GM18870 (cell line): ENCODE results near the gene TRIM59.
"Not testable (repeated sequence)": the region's sequence is repeated elsewhere in the genome, so short reads cannot be mapped to it uniquely, and the experiment has no call there.

ENCODE experiments used
- ATAC-seq: cut with Tn5 transposase; IDR thresholded peaks from one replicate; pipeline ENCODE4 v1.9.1; 2021; ENCODE audit warnings: moderate library complexity; ENCODE audit not compliant: unreplicated experiment

Gene TRIM59

DNA sequence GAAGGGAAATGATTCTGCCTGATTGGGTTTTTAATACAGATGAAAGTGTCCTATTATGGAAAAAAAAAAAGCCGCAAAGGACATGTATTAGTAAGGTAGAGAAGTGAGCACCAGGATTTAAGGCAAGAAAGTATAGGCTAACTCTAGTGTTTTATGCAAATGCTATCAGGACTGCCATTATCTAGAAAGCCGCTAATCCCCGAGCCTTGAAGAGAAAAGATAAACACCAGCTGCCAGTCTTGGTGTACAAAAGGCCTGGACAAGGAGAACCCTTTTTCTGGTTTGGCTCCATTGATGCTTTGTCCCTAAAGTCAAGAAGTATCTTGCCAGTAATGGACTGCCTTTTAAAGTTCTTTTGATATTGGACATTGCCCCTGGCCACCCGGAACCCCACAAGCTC, 8.6 kb upstream of the TRIM59 start:
- no peak for ATAC-seq

DNA sequence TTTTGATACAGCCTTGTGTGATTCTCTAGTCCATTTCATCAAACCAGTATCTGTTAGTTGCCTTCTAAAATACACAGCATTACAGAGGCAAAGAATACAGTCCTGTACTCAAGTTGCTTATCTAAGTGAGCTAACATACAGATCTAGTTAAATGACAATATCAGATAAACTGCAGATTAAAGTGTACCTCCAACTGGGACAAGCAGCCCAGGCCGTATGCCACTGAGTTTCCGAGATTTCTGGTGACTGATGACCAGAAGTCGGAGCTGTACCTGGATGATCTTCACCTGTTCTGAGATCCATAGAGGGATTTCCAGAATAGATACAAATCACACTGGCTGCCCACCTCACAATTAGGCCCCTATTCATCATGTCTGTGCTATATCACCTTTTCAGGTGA, 6.3 kb upstream of the TRIM59 start:
- ATAC-seq, result no peak

DNA sequence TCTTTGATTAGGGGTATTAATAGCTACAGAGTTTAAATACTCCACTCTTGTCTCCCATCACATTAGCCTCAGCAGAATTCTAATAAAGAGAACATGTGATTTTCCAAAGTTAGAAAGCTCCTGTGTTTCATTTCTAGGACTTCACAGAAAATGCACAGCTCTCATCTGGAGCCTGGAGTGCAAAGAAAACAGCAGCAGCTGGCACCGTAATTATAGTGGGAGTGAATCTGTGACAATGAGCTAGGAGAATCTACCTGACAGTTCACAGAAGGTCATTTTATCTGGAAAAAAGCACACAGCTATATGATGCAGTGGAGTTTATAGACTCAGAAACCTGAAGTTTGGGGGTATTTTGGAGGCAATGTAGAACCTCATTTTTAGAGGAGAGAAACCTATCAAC, 5.4 kb upstream of the TRIM59 start:
- ATAC-seq, result no peak

DNA sequence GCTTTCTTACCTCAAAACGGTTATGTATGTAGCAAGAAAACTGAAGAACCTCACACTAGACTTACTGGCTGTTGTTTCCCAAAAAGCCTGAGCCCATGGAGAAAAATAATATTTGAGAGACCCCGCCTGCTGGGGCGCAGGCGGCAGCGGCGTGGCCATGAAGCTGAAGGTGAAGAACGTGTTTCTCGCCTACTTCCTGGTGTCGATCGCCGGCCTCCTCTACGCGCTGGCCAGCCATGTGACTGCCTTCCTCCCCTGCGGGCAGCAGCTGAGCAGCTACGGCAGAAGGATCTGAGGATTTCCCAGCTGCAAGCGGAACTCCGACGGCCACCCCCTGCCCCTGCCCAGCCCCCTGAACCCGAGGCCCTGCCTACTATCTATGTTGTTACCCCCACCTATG, 2.7 kb upstream of the TRIM59 start:
- ATAC-seq, result not testable (repeated sequence)

DNA sequence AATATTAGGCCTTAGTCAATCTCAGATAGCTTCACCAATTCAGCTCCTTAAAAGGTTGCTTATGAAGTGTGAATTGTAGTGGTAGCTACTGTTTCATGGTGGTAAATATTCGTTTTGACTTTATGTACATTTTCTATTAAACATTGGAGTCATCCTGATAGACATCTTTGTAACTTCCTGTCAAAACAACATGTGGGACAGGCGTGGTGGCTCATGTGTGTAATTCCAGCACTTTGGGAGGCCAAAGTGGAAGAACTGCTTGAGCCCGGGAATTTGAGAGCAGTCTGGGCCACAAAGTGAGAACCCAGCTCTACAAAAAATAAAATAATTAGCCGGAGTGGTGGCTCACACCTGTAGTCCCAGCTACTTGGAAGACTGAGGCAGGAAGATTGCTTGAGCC, 2.0 kb upstream of the TRIM59 start:
- no peak for ATAC-seq

DNA sequence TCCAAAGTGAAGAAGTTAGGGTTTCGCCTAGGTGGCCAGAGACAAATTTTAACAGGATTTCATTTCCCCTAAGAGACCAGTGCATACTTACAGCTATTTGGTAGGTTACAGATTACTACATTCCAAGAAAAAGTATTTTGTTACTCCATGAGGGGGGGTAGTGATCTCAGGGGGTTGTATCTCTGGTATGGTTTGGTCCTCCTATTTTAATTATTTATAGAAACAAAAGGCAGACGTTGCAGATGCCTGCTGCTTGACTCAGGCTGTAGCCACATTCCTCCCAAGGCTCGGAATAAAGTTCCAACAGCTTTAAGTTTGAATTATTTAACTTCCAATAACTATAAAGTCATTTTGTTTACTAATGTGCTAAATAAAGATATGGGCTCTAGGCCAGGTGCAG, 1.3 kb upstream of the TRIM59 start:
- ATAC-seq, result no peak

DNA sequence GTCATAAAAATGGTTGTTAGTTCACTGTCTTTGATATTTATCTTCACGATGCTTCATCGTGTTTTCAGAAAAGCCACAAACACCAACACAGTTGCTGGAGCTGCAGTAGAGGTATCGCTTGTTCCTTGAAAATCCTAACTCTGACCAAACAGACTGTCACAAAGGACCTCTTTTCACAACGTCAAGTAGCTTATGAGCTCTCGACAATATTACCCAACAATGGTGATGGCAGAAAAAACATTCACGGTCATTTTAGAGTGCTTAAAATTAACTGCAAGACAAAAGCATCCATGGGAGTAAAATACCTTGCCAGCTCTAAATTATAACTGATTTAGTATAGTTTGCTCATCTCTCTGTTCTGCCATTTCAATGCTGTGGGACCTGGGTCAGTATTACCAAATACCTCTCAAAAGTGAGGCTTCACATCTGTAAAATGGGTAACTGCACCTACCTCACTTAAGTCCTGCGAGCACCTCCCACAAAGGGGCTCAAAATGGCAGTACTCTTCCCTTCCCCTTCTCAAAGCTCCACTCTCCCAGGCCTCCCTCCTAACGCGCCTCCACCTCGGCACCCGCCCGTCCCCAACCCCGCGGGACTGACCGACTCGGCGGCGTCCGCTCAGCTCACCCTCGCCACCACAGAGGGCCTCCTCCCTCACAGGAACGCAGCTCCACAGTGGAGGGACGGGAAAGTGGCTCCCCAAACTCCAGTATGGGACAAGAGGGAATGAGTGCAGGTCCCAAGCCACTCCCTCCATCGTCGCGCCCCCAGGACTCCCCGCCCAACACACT, 546 bp downstream of the TRIM59 start:
- peak; percentile 44 for ATAC-seq

DNA sequence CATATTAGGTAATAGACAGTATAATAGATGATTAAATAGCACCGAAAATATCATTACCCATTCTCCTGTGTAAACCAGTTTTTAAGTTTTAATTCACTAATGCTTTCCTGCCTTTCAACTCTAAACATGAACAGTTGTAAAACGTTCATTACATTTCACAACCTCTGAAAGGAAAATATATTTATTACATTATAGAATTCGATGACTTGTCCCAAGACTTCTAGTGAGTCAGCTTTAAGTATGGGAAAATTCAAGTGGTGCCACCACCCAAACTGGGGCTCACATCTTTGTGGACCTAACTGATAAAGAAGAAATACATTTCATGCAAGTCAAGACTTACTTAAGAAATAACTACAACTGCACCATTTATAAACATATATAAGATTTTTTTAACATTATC, 2.0 kb downstream of the TRIM59 start:
- ATAC-seq, result no peak

DNA sequence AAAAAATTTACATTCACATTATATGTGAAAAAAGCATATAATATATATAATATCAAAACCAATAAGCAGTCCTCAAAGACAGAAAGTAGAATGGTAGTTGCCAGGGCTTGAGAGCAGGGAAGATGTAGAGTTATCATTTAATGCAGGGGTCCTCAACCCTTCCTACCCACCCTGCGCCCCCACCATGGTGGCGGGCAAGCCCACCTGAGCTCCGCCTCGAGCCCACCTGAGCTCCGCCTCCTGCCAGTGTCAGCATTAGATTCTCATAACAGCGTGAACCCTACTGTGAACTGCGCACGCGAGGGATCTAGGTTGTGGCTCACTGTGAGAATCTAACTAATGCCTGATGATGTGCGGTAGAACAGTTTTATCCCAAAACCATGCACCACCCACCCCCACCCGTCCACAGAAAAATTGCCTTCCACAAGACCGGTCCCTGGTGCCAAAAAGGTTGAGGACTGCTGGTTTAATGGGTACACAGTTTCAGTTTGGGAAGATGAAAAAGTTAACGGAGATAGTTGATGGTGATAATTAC, 3.0 kb downstream of the TRIM59 start:
- ATAC-seq, result no peak

DNA sequence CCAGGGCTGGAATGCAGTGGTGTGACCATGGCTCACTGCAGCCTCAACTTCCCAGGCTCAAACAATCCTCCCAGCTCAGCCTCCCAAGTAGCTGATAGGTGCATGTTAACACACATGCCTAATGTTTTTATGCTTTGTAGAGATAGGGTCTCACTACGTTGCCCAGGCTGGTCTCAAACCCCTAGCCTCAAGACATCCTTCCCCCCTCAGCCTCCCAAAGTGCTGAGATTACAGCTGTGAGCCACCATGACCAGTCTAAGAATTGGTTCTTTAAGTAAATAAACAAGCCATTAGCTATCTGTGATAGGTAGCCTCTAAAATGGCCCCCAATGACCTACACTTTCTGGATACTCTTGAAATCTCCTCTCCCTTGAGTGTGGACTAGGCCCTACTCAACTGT, 3.7 kb downstream of the TRIM59 start:
- ATAC-seq, result no peak

DNA sequence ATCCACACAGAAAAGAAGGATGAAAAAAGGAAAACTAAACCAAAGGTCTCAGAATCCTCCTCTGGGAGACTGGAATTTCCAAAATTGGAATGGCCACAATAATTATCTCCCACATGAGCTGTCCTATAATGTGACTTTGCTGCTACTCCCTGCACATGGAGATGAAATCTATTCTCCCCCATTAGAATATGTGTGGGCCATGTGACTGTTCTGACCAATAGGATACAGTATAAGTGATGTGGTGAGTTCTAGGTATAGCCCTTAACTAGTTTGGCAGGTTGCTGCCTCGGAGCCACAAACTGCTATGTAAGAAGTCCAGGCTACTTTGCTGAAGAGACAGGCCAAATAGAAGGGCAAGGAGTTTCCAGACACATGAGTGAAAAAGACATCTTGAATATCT, 5.2 kb downstream of the TRIM59 start:
- ATAC-seq, result no peak

DNA sequence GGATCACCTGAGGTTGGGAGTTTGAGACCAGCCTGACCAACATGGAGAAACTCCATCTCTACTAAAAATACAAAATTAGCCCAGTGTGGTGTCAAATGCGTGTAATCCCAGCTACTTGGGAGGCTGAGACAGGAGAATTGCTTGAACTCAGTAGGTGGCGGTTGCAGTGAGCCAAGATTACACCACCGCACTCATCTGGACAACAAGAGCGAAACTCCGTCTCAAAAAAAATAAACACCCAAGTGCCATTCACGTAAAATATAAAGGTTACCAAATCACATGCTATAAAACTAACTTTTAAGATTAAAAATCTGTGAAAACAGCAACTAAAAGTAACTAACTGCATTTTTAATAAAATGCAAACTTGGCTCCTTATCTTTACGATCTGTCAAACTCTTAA, 8.9 kb downstream of the TRIM59 start:
- ATAC-seq, result no peak

DNA sequence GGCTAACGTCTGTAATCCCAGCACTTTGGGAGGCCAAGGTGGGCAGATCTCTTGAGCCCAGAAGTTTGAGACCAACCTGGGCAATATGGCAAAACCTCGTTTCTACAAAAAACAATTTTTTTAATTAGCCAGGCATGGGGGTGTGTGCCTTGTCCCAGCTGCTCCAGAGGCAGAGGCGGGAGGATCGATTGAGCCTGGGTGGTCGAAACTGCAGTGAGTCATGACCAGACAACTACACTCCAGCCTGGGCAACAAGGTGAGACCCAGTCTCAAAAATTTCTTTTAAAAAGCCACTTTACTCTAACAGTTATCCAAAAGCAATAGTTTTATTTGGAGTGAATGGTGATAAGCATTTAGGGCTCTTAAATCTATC, 12.5 kb downstream of the TRIM59 start:
- no peak for ATAC-seq

DNA sequence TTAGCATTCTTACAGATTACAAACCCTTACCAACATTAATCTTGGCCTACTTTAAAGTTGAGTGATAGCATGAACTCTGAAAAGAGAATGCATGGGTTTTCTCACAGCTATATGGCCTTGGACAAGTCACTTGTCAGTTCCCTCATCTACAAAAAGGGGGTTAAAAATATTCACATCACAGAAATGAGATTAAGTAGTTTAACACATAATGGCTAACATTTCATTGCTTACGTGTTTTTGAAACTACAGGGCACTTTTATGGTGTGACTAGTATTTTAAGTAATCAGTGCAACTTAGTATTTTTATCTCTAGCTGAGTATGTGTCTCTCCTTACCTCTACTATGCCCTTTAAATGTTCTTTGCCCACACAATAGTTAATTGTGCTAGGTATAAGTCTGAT, 13.8 kb downstream of the TRIM59 start:
- no peak for ATAC-seq

DNA sequence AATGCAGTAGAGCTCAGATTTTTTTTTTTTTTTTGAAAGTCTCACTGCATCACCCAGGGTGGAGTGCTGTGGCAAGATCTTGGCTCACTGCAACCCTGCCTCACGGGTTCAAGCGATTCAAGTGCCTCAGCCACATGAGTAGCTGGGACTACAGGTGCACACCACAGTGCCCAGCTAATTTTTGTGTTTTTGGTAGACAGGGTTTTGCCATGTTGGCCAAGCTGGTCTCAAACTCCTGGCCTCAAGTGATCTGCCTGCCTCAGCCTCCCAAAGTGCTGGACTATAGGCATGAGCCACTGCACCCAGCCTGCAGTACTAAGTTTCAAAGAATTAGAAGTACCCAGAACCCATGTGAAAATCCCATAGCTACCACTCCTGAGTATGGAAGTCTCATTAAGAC, 14.5 kb downstream of the TRIM59 start:
- ATAC-seq, result no peak

DNA sequence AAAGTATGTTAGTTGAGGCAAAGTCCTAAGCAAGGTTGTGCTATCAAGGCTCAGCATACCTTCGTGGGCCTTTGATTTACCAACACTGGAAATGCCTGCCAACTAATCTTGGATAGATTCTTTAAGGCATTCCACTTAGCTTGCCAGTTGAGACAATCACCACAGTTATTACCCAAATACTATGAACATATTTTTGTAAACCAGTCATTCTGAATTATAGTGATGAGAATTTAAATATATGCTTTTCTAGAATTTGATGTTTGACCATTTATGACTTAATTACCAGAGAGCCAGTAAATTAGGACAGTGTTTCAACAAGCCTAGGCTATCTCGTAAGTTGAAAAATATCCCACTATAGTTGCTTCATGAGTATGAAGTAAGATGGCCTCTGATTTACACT, 15.5 kb downstream of the TRIM59 start:
- no peak for ATAC-seq

DNA sequence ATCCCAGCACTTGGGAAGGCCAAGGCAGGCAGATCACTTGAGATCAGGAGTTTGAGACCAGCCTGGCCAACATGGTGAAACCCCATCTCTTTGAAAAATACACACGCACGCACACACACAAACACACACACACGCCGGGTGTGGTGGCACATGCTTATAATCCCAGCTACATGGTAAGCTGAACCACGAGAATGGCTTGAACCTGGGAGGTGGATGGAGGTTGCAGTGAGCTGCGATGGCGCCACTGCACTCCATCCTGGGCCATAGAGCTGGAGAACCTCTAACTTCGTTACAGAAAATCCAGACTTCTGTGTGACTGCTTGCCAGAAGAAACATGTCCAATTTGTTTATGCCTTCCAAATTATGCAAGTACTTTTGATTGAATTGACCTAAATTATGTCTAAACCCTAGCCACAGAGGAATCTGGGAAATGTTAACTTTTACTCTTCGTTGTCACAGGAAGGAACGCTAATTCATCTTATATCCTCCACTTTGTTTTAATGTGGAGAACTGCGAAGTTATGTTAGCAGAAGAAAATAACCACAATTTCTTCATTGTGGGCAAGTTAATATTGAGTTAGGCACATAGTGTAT, 21.7 kb downstream of the TRIM59 start:
- ATAC-seq, result no peak

DNA sequence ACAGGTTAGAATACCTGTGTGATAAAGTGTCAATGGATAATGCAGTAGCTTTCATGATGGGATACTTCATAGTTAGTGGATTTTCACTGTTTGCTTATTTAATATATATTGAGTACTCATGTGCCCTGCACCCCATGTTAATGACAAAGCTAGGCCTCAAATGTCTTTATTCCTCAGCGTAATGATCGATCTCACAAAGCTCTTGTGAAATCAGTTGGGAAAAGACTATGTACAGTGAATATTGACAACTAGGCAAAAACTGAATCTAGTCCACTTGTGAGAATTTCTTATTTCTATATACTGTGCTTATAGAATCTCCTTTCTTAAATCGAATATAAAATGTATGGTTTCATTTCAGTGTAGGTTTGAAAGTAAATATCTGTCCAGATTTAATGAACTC, 32.3 kb downstream of the TRIM59 start:
- no peak for ATAC-seq

DNA sequence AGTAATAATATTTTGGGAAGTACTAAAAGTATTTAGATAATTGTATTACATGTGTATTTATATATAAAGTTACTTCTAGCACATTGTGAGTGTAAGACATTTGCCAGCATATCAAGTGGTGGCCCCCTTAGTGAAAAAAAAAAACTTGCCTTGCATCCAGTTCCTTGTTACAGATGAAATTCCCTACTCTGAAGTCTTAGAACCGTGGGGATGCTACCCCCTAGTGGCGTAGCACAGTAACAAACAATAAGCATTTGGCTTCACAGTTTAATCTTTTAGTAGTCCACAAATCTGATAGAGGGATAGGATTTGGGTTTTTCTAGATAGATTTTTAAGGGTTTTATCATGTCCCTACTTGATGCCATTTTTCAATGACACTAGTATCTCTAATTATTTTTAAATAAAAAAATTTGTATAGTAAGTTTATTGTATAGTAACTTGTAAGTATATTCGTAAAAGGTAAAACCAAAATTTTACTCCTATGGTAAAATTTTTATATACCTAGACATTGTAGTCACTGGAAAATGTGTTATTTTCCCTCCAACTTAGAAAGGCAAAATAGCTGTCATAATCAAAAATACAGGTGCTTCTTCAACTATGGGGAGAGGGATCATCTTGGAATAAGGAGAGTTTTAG, 35.9 kb downstream of the TRIM59 start:
- peak; percentile 87 for ATAC-seq

DNA sequence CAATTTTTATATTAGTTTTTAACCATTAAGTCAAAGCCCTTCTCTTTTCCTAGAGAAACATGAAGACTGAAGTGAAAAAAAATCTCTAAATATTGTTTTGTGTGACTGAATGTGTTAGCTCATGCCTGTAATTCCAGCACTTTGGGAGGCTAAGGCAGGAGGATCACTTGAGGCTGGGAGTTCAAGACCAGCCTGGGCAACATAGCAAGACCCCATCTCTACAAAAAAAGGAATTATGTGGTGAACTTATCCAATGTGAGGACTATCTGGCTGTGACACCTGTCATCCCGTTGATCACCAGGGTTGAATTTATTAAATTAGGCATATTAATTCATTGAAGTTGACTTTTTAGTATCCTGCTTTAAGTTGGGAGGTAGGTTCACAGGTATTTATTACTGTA, 37.1 kb downstream of the TRIM59 start:
- ATAC-seq, result no peak

DNA sequence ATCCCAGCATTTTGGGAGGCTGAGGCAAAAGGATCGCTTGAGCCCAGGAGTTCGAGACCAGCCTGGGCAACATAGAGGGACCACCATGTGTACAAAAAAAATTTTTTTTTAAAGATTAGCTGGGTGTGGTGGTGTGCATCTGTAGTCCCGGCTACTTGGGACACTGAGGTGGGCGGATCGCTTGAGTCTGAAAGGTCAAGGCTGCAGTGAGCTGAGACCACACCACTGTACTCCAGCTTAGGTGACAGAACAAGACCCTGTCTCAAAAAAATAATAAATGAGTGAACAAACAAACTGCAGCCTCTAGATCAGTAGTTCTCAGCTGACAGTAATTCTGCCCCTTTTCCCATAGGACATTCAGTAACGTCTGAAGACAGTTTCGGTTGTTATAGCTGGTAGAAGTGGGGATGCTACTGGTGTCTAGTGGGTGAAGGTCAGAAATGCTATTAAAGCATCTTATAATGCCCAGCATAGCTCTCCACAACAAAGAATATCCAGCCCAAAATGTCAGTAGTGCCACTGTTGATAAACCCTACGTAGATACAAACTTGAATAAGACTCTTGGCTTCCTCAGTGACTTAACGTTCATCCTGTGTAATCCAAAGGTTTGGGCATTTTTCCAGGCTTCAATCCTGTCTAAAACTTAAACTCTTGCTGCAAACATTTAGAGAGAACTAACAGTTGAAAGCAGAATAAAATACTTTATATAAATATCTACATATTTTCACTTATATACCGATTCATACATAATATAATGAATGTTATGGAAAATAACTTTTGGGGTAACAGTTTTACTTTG, 39.6 kb downstream of the TRIM59 start:
- ATAC-seq, result no peak
